Measurements from ENCODE around the gene SLC35F2. TPM values are rescaled to one million over a fixed set of nuclear protein-coding genes. Genes with fewer than 3 reads are reported as not detected.

The SLC35F2 gene
- total and polyA plus RNA-seq, 2 of the 4 experiments (the other 2 are of a cell fraction): 4.9 to 15.4 TPM

DNA sequence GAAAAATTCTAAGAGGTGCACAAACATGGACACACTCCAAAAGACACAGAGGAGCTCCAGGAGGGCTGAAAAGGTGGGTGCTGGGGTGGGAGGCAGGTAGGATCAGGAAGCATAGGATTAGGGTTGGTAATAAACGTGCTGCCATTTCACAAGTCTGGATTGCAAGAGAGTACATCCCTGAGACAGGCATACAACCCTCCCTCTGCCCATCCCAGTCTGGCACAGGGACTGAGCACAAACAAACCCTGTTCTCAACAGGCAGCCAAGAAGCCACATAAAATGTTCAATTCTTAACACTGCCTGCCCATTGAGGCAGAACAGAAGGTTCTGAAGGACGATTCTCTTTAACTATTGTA is 18.5 kb downstream of the SLC35F2 start:
- ATAC-seq (ENCODE audit: low read depth) (peak; percentile 42), DNase-seq (no peak)
- H2BK20ac ChIP-seq (ENCODE audit: low read depth, low read length): peak overlapping the region; percentile 47
- WGBS, 2 experiments (ENCODE audit: extremely low coverage in 2 of 2, insufficient read length in 1 of 2): no CpG with 5 or more reads among the region's 2 CpGs
- H3K4me2 ChIP-seq (ENCODE audit: low read depth, low read length): peak overlapping the region; percentile 69
- peak overlapping the region; percentile 69 for H2BK5ac ChIP-seq (ENCODE audit: low read depth, low read length, poor library complexity, severe bottlenecking)
- ChIA-PET CTCF (interaction anchor here (1.4 kb wide), 1 partner anchor 277 kb away, joined by 3 read pairs; no protein-coding TSS in a partner anchor), POLR2A (ENCODE audit: unreplicated experiment) (no interaction called here)
- H4K8ac ChIP-seq (ENCODE audit: low read depth in 2 of 2, low read length in 2 of 2): 0 out of 4 replicates have a peak overlapping the region, but pooled peaks of 1 of the 2 experiments have one; percentile 37
- no peak overlapping the region for H4K5ac ChIP-seq (ENCODE audit: low read depth, low read length)
- H3K23ac ChIP-seq (ENCODE audit: low read depth, low read length): peak overlapping the region; percentile 51; the same call in 1 of the 2 replicates
- intact Hi-C loops (cut with micrococcal nuclease): no loop called here
- H3K4ac ChIP-seq (ENCODE audit: low read depth, low read length): peak overlapping the region; percentile 76
- peaks cover 10% of the 10 kb centered on the region for H3K4me1 ChIP-seq (ENCODE audit: control insufficient read depth, insufficient read depth, low read length)
- peaks cover 0 to 1% of the 10 kb centered on the region in 2 experiments; a peak in 1 of 4 replicates for H3K79me1 ChIP-seq (ENCODE audit: low read depth in 1 of 2, low read length in 2 of 2)
- H4K91ac ChIP-seq (ENCODE audit: insufficient read depth, low read depth, low read length): 0 out of 2 replicates have a peak overlapping the region, but pooled peaks have one; percentile 22
- peak overlapping the region; percentile 76; the same call in 1 of the 2 replicates for H3K14ac ChIP-seq (replicated peaks; ENCODE audit: low read depth, low read length)
- TF ChIP-seq BHLHE40 (IDR thresholded peaks at IDR 0.05; ENCODE audit: low read depth, low read length): no peak
- 0 out of 2 replicates have a peak overlapping the region, but pooled peaks have one; percentile 4 for H3K9ac ChIP-seq (ENCODE audit: low read depth, low read length)
- H2AK5ac ChIP-seq (ENCODE audit: low read depth, low read length): peak overlapping the region; percentile 41
- H2BK120ac ChIP-seq (ENCODE audit: low read depth, low read length): peak overlapping the region; percentile 72
- H4K20me1 ChIP-seq (ENCODE audit: insufficient read depth, low read length): no peaks in the 10 kb centered on the region
- no TSS peak for BruUV-seq (replicated peaks)
- peak overlapping the region; percentile 28; the same call in 1 of the 3 replicates for H2BK15ac ChIP-seq (ENCODE audit: low read depth, low read length)
- in situ Hi-C loops (cut with MboI; ENCODE audit: low sequenced_read_pairs): no loop called here
- no peak overlapping the region for H3K56ac ChIP-seq (ENCODE audit: extremely low read depth, insufficient read depth, low read length)
- dilution Hi-C loops (cut with HindIII; ENCODE audit: low sequenced_read_pairs, unreplicated experiment): no loop called here
- no peaks in the 10 kb centered on the region for H3K27me3 ChIP-seq (ENCODE audit: control insufficient read depth, insufficient read depth, low read length)
- H3K27ac ChIP-seq (ENCODE audit: insufficient read depth, low read length): peak overlapping the region; percentile 35
- peaks cover 9% of the 10 kb centered on the region; the same call in 1 of the 2 replicates for H3K9me1 ChIP-seq (ENCODE audit: insufficient read depth, low read length)
- H3K4me3 ChIP-seq (ENCODE audit: insufficient read depth, low read depth, low read length): no peak overlapping the region
- no peaks in the 10 kb centered on the region for H3K9me3 ChIP-seq (ENCODE audit: control insufficient read depth, insufficient read depth, low read length)
- H2AK9ac ChIP-seq (replicated peaks; ENCODE audit: low read depth, low read length, poor library complexity): no peak overlapping the region
- H2AFZ ChIP-seq (replicated peaks; ENCODE audit: low read length, poor library complexity): no peak overlapping the region
- H3K36me3 ChIP-seq (ENCODE audit: control insufficient read depth, insufficient read depth, low read length): no peaks in the 10 kb centered on the region
- H3K18ac ChIP-seq (ENCODE audit: low read depth, low read length): peak overlapping the region; percentile 10; the same call in 1 of the 2 replicates

Data from IMR-90 (cell line).